ENCODE results near the gene FBLN5. TPM values are rescaled to one million over a fixed set of nuclear protein-coding genes. Genes with fewer than 3 reads are reported as not detected.

FBLN5 gene
- total and polyA plus RNA-seq, 2 of the 4 experiments (the other 2 are of a cell fraction), result 10.6 to 76.4 TPM

GRCh38 chr14:91861091-91861490, 86.4 kb downstream of the FBLN5 start:
- CTCF ChIA-PET, result no interaction called here
- H3K23ac ChIP-seq (ENCODE audit: low read depth, low read length), result no peak overlapping the region
- H3K9me1 ChIP-seq (ENCODE audit: insufficient read depth, low read length), result 0 out of 2 replicates have a peak, but pooled peaks cover 2% of the 10 kb centered on the region
- H3K27ac ChIP-seq (ENCODE audit: insufficient read depth, low read length), result no peak overlapping the region
- DNase-seq (no peak), ATAC-seq (ENCODE audit: low read depth) (no peak)
- H2BK15ac ChIP-seq (ENCODE audit: low read depth, low read length), result no peak overlapping the region
- no peak overlapping the region for H4K91ac ChIP-seq (ENCODE audit: insufficient read depth, low read depth, low read length)
- H3K4me3 ChIP-seq (ENCODE audit: insufficient read depth, low read depth, low read length), result no peak overlapping the region
- dilution Hi-C loops (cut with HindIII; ENCODE audit: low sequenced_read_pairs, unreplicated experiment) (no loop called here), in situ Hi-C loops (cut with MboI; ENCODE audit: low sequenced_read_pairs) (no loop called here), intact Hi-C loops (cut with micrococcal nuclease) (no loop called here)
- no peak overlapping the region for H2AK5ac ChIP-seq (ENCODE audit: low read depth, low read length)
- H3K4ac ChIP-seq (ENCODE audit: low read depth, low read length), result no peak overlapping the region
- no TSS peak for BruUV-seq (replicated peaks)
- H3K56ac ChIP-seq (ENCODE audit: extremely low read depth, insufficient read depth, low read length), result no peak overlapping the region
- H4K8ac ChIP-seq (ENCODE audit: low read depth in 2 of 2, low read length in 2 of 2), result no peak overlapping the region
- no peak overlapping the region for H2AK9ac ChIP-seq (replicated peaks; ENCODE audit: low read depth, low read length, poor library complexity)
- no peak for TF ChIP-seq BHLHE40 (IDR thresholded peaks at IDR 0.05; ENCODE audit: low read depth, low read length)
- no peak for TF ChIP-seq FOS (IDR thresholded peaks at IDR 0.05; ENCODE audit: low read depth, low read length)
- no peak for TF ChIP-seq MAFK (IDR thresholded peaks at IDR 0.05; ENCODE audit: low read depth, low read length)
- no peak for TF ChIP-seq SMC3 (IDR thresholded peaks at IDR 0.05; ENCODE audit: low read depth, low read length)
- no peak overlapping the region for H3K18ac ChIP-seq (ENCODE audit: low read depth, low read length)
- no peaks in the 10 kb centered on the region for H3K36me3 ChIP-seq (ENCODE audit: control insufficient read depth, insufficient read depth, low read length)
- no peak overlapping the region for H2AFZ ChIP-seq (replicated peaks; ENCODE audit: low read length, poor library complexity)
- H3K4me2 ChIP-seq (ENCODE audit: low read depth, low read length), result no peak overlapping the region
- H3K79me1 ChIP-seq (ENCODE audit: low read depth in 1 of 2, low read length in 2 of 2), result no peaks in the 10 kb centered on the region
- no peak overlapping the region for H3K9ac ChIP-seq (ENCODE audit: low read depth, low read length)
- H3K27me3 ChIP-seq (ENCODE audit: control insufficient read depth, insufficient read depth, low read length), result no peaks in the 10 kb centered on the region
- H2BK120ac ChIP-seq (ENCODE audit: low read depth, low read length), result no peak overlapping the region
- H3K9me3 ChIP-seq (ENCODE audit: control insufficient read depth, insufficient read depth, low read length), result no peaks in the 10 kb centered on the region
- no peaks in the 10 kb centered on the region; the same call in 1 of the 2 replicates for H4K20me1 ChIP-seq (ENCODE audit: insufficient read depth, low read length)
- H4K5ac ChIP-seq (ENCODE audit: low read depth, low read length), result no peak overlapping the region
- 0 out of 2 replicates have a peak, but pooled peaks cover 5% of the 10 kb centered on the region for H3K4me1 ChIP-seq (ENCODE audit: control insufficient read depth, insufficient read depth, low read length)
- no peak overlapping the region for H2BK20ac ChIP-seq (ENCODE audit: low read depth, low read length)
- WGBS, 2 experiments (ENCODE audit: extremely low coverage in 2 of 2, insufficient read length in 1 of 2), result no CpG with 5 or more reads among the region's 2 CpGs
- H3K14ac ChIP-seq (replicated peaks; ENCODE audit: low read depth, low read length), result no peak overlapping the region
- POLR2A ChIA-PET (ENCODE audit: unreplicated experiment), result interaction anchor here (0.5 kb wide), 1 partner anchor 10 kb away, joined by 5 read pairs; no protein-coding TSS in a partner anchor
- H2BK5ac ChIP-seq (ENCODE audit: low read depth, low read length, poor library complexity, severe bottlenecking), result no peak overlapping the region

Measured in IMR-90 (cell line).